ENCODE measurements around the gene M1AP.

DNA sequence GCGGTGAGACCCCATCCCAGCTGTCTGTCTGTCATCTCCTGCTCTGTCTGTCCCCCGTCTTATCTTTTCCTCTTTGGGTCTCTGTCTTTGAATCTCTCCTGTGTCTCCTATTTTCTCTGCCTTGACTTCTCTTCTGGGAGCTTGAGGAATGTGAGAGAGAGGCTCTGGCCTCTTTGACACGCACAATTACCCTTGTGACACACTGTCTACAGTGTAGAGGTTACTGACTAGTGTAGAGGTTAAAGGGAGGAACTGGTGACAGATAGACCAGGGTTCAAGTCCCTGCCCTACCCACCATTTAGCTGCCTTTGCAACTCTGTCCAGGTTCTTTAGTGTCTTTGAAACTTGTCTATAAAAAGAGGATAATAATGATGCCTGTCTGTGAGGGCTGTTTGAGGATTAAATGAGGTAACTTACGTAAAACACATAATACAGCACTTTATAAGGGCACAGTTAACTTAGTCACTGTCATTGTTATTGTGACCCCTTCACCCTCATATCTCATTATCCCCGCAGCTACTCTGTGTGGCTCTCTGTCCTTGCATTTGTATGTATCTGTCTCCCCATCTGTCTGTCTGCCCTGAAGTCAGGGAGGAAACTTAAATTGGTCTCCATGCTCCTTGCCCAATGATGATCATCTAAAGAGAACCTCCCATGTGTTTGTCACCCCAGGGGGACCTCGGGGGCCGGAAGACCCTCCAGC lies 25.8 kb upstream of the M1AP start:
- TF ChIP-seq, protein P1, sequence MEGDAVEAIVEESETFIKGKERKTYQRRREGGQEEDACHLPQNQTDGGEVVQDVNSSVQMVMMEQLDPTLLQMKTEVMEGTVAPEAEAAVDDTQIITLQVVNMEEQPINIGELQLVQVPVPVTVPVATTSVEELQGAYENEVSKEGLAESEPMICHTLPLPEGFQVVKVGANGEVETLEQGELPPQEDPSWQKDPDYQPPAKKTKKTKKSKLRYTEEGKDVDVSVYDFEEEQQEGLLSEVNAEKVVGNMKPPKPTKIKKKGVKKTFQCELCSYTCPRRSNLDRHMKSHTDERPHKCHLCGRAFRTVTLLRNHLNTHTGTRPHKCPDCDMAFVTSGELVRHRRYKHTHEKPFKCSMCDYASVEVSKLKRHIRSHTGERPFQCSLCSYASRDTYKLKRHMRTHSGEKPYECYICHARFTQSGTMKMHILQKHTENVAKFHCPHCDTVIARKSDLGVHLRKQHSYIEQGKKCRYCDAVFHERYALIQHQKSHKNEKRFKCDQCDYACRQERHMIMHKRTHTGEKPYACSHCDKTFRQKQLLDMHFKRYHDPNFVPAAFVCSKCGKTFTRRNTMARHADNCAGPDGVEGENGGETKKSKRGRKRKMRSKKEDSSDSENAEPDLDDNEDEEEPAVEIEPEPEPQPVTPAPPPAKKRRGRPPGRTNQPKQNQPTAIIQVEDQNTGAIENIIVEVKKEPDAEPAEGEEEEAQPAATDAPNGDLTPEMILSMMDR (IDR thresholded peaks at IDR 0.05): no peak
- TF ChIP-seq POLR2A (IDR thresholded peaks at IDR 0.05) (no peak), POLR2AphosphoS5 (IDR thresholded peaks at IDR 0.05; ENCODE audit: insufficient read depth in 1 of 2, low read depth in 1 of 2) (no peak)
